Nephron progenitor cell (in vitro differentiated cells): ENCODE measurements around the gene EGFLAM.

Experiments
- DNase-seq: peaks from one replicate; pipeline ENCODE4 v3.0.0; 2021
- H3K27ac Mint-ChIP-seq: 2 replicates; pipeline ENCODE4 v1.8.0; 2021; ENCODE audit warnings: mild to moderate bottlenecking, moderate library complexity, mixed read lengths
- H3K27me3 Mint-ChIP-seq: 2 replicates; pipeline ENCODE4 v1.8.0; 2021; ENCODE audit warnings: mild to moderate bottlenecking, low read depth, mixed read lengths; ENCODE audit not compliant: poor library complexity
- H3K36me3 Mint-ChIP-seq: 2 replicates; pipeline ENCODE4 v1.8.0; 2021; ENCODE audit warnings: low read depth, mixed read lengths
- H3K4me1 Mint-ChIP-seq: 2 replicates; pipeline ENCODE4 v1.8.0; 2021; ENCODE audit warnings: mixed read lengths
- H3K4me3 Mint-ChIP-seq: 2 replicates; pipeline ENCODE4 v1.8.0; 2021; ENCODE audit warnings: mild to moderate bottlenecking, moderate library complexity, mixed read lengths
- H3K9me3 Mint-ChIP-seq: 2 replicates; pipeline ENCODE4 v1.8.0; 2021; ENCODE audit warnings: mild to moderate bottlenecking, moderate library complexity, mixed read lengths
- TF ChIP-seq, protein P1 (sequence below): fragments of 200-600 bp; sonication (generic); IDR thresholded peaks from 2 replicates; pipeline ENCODE4 v1.5.0; 2021; ENCODE audit warnings: antibody characterized with exemption

The EGFLAM gene

GRCh38 chr5:38273626-38274025 lies 15.3 kb downstream of the EGFLAM start:
- TF ChIP-seq, protein P1, sequence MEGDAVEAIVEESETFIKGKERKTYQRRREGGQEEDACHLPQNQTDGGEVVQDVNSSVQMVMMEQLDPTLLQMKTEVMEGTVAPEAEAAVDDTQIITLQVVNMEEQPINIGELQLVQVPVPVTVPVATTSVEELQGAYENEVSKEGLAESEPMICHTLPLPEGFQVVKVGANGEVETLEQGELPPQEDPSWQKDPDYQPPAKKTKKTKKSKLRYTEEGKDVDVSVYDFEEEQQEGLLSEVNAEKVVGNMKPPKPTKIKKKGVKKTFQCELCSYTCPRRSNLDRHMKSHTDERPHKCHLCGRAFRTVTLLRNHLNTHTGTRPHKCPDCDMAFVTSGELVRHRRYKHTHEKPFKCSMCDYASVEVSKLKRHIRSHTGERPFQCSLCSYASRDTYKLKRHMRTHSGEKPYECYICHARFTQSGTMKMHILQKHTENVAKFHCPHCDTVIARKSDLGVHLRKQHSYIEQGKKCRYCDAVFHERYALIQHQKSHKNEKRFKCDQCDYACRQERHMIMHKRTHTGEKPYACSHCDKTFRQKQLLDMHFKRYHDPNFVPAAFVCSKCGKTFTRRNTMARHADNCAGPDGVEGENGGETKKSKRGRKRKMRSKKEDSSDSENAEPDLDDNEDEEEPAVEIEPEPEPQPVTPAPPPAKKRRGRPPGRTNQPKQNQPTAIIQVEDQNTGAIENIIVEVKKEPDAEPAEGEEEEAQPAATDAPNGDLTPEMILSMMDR, result no peak
- Mint-ChIP-seq H3K9me3 (peaks cover 79% of the 10 kb centered on the region), H3K27me3 (no peaks in the 10 kb centered on the region), H3K36me3 (peaks cover 75% of the 10 kb centered on the region), H3K4me1 (no peaks in the 10 kb centered on the region), H3K27ac (no peak overlapping the region), H3K4me3 (no peak overlapping the region)
- no peak for DNase-seq

DNA sequence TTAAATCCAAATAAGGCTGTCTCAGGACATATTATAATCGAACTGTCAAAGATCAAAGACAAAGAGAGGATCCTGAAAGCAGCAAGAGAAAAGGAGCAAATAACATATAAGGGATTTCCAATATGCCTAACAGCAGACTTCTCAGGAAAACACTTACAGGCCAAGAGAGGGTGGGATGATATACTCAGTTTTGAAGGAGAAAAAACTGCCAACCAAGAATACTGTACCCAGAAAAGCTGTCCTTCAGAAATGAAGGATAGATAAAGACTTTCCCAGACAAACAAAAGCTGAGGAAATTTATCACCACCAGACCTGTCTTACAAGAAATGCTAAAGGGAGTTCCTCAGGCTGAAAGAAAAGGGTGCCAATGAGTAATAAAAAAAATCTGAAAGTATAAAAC lies 16.0 kb downstream of the EGFLAM start:
- H3K4me1 Mint-ChIP-seq, result no peaks in the 10 kb centered on the region
- peaks cover 83% of the 10 kb centered on the region for H3K9me3 Mint-ChIP-seq
- no peaks in the 10 kb centered on the region for H3K27me3 Mint-ChIP-seq
- H3K4me3 Mint-ChIP-seq, result no peak overlapping the region
- TF ChIP-seq, protein P1, result no peak
- H3K27ac Mint-ChIP-seq, result no peak overlapping the region
- DNase-seq, result no peak
- H3K36me3 Mint-ChIP-seq, result peaks cover 75% of the 10 kb centered on the region

DNA sequence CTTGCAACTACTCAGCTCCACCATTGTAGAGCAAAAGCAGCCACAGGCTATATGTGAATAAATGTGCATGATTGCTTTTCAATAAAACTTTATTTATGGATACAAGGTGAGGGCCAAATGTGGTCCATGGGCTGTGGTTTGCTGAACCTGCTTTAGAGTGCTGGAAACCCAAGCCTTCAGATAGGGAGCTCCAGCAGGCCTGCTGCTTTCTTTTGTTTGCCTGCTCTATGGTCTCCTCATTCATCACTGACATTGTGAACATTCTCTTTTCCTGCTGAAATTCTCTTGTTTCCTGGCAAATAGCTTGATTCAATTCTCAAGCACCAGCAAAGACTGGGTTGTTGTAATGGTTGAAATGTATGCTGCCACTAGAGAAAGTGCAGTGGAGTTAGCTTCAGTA lies 26.0 kb downstream of the EGFLAM start:
- Mint-ChIP-seq H3K27ac (no peak overlapping the region), H3K4me3 (no peak overlapping the region), H3K36me3 (no peaks in the 10 kb centered on the region), H3K9me3 (no peaks in the 10 kb centered on the region), H3K27me3 (no peaks in the 10 kb centered on the region), H3K4me1 (peaks cover 20% of the 10 kb centered on the region)
- TF ChIP-seq, protein P1, result no peak
- DNase-seq, result no peak

DNA sequence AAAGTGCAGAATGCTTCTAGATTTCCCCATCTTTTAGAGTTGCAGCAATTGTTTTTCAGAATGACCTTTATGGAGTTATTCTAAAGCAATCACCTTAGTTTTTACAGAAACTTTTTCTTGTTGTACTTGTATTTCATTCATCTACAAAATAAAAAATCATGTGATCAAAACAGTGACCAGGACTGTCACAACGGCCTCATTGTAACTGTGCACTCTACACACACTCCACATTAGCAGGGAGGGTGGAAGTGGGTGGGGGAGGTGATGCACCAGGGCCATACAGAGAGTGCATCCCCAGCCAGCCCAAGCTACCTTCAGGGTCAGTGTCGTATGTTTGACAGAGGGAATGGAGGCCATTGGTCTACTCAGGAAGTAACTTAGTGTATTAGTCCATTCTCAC lies 26.9 kb downstream of the EGFLAM start:
- Mint-ChIP-seq H3K9me3 (no peaks in the 10 kb centered on the region), H3K4me3 (no peak overlapping the region), H3K36me3 (no peaks in the 10 kb centered on the region), H3K4me1 (peaks cover 20% of the 10 kb centered on the region), H3K27ac (peak overlapping the region; percentile 71), H3K27me3 (no peaks in the 10 kb centered on the region)
- DNase-seq, result no peak
- TF ChIP-seq, protein P1, result no peak

- Mint-ChIP-seq H3K27me3 (no peaks in the 10 kb centered on the region), H3K27ac (no peak overlapping the region), H3K36me3 (no peaks in the 10 kb centered on the region), H3K9me3 (no peaks in the 10 kb centered on the region), H3K4me3 (no peak overlapping the region), H3K4me1 (peaks cover 20% of the 10 kb centered on the region)
- TF ChIP-seq, protein P1, result no peak
- DNase-seq, result no peak
These were observed 27.6 kb downstream of the EGFLAM start for GRCh38 chr5:38286002-38286401.

DNA sequence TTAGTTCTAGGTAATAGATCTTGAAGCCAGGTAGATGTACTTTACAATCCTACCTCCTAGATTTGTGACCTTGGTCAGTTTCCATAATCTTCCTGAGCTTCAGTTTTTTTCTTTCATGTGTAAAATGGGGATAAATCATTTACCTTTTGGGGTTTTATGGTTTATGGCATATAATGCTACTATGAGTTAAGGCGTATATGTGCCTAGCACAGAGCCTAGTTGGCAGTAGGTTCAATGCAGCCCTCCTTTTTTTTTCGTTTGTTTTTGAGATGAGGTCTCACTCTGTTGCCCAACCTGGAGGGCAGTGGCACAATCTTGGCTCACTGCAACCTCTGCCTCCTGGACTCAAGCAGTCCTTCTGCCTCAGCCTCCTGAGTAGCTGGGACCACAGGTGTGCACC lies 28.8 kb downstream of the EGFLAM start:
- DNase-seq, result no peak
- no peak overlapping the region for H3K4me3 Mint-ChIP-seq
- TF ChIP-seq, protein P1, result no peak
- H3K27ac Mint-ChIP-seq, result no peak overlapping the region
- H3K9me3 Mint-ChIP-seq, result no peaks in the 10 kb centered on the region
- no peaks in the 10 kb centered on the region for H3K36me3 Mint-ChIP-seq
- H3K4me1 Mint-ChIP-seq, result peaks cover 25% of the 10 kb centered on the region
- H3K27me3 Mint-ChIP-seq, result no peaks in the 10 kb centered on the region
